ENCODE data around the gene ADORA2B.
"Not testable (repeated sequence)": the region's sequence is repeated elsewhere in the genome, so short reads cannot be mapped to it uniquely, and the experiment has no call there.

Gene ADORA2B

GRCh38 chr17:15955793-15956541 lies 11.0 kb downstream of the ADORA2B start:
- no peak for DNase-seq (ENCODE audit: low read depth)

GRCh38 chr17:15957206-15957605 lies 12.3 kb downstream of the ADORA2B start:
- DNase-seq (ENCODE audit: low read depth) = no peak

- DNase-seq (ENCODE audit: low read depth) = no peak
Measured at GRCh38 chr17:15957608-15958307, 12.8 kb downstream of the ADORA2B start.

GRCh38 chr17:15958484-15958854 lies 13.5 kb downstream of the ADORA2B start:
- no peak for DNase-seq (ENCODE audit: low read depth)

- no peak for DNase-seq (ENCODE audit: low read depth)
Measured at GRCh38 chr17:15963670-15964110, 18.8 kb downstream of the ADORA2B start.

- no peak for DNase-seq (ENCODE audit: low read depth)
Measured at GRCh38 chr17:15965528-15965927, 20.6 kb downstream of the ADORA2B start.

GRCh38 chr17:15966183-15966878 lies 21.4 kb downstream of the ADORA2B start:
- DNase-seq (ENCODE audit: low read depth) = no peak

GRCh38 chr17:15966879-15967248 lies 21.9 kb downstream of the ADORA2B start:
- DNase-seq (ENCODE audit: low read depth) = no peak

- no peak for DNase-seq (ENCODE audit: low read depth)
Measured at GRCh38 chr17:15967706-15968399, 22.9 kb downstream of the ADORA2B start.

- no peak for DNase-seq (ENCODE audit: low read depth)
Measured at GRCh38 chr17:15969463-15969862, 24.5 kb downstream of the ADORA2B start.

- DNase-seq (ENCODE audit: low read depth) = no peak
Measured at GRCh38 chr17:15970500-15970899, 25.6 kb downstream of the ADORA2B start.

- DNase-seq (ENCODE audit: low read depth) = no peak
Measured at GRCh38 chr17:15971098-15971678, 26.3 kb downstream of the ADORA2B start.

- DNase-seq (ENCODE audit: low read depth) = no peak
Measured at GRCh38 chr17:15971882-15972281, 27.0 kb downstream of the ADORA2B start.

GRCh38 chr17:15972497-15972951 lies 27.6 kb downstream of the ADORA2B start:
- no peak for DNase-seq (ENCODE audit: low read depth)

- no peak for DNase-seq (ENCODE audit: low read depth)
Measured at GRCh38 chr17:15973016-15973415, 28.1 kb downstream of the ADORA2B start.

GRCh38 chr17:15973834-15974233 lies 28.9 kb downstream of the ADORA2B start:
- no peak for DNase-seq (ENCODE audit: low read depth)

GRCh38 chr17:15977894-15978293 lies 33.0 kb downstream of the ADORA2B start:
- no peak for DNase-seq (ENCODE audit: low read depth)

GRCh38 chr17:15978606-15979005 lies 33.7 kb downstream of the ADORA2B start:
- no peak for DNase-seq (ENCODE audit: low read depth)

GRCh38 chr17:15979013-15979412 lies 34.1 kb downstream of the ADORA2B start:
- DNase-seq (ENCODE audit: low read depth) = not testable (repeated sequence)

GRCh38 chr17:15981208-15981607 lies 36.3 kb downstream of the ADORA2B start:
- no peak for DNase-seq (ENCODE audit: low read depth)

GRCh38 chr17:15981646-15982580 lies 37.0 kb downstream of the ADORA2B start:
- peak; percentile 38 for DNase-seq (ENCODE audit: low read depth)
